Sciatic nerve (tissue), 2 donors: ENCODE data around the gene DFFA. TPM values are rescaled to one million over a fixed set of nuclear protein-coding genes. Genes with fewer than 3 reads are reported as not detected.

ENCODE experiments used
- ATAC-seq: fragments of 200-7000 bp; cut with Tn5 transposase; one replicate; pipeline ENCODE4 v1.9.1; 2020; ENCODE audit warnings: mild to moderate bottlenecking, moderate library complexity
- DNase-seq: peaks from one replicate; pipeline ENCODE4 v3.0.0-alpha.2; 2020; ENCODE audit warnings: low spot score
- intact Hi-C: fragments of 100-400 bp; cut with DNase I; formaldehyde crosslinking; loops from one replicate; pipeline ENCODE4 v1.14.2; 2022
- total RNA-seq: library from RNA; stranded (reverse); fragmentation: NEBNext Ultra II Directional; extraction: Animal tissue kit (Norgen Biotek cat#: 25700); gene quantifications from one replicate; pipeline ENCODE4 v1.2.1, GENCODE V29; 2021
- donor health status: DM: no; HTN: no; CAD: no.
- donor health status: DM: no; HTN: no; CAD: no.

Gene DFFA
- 31.1 TPM for total RNA-seq

DNA sequence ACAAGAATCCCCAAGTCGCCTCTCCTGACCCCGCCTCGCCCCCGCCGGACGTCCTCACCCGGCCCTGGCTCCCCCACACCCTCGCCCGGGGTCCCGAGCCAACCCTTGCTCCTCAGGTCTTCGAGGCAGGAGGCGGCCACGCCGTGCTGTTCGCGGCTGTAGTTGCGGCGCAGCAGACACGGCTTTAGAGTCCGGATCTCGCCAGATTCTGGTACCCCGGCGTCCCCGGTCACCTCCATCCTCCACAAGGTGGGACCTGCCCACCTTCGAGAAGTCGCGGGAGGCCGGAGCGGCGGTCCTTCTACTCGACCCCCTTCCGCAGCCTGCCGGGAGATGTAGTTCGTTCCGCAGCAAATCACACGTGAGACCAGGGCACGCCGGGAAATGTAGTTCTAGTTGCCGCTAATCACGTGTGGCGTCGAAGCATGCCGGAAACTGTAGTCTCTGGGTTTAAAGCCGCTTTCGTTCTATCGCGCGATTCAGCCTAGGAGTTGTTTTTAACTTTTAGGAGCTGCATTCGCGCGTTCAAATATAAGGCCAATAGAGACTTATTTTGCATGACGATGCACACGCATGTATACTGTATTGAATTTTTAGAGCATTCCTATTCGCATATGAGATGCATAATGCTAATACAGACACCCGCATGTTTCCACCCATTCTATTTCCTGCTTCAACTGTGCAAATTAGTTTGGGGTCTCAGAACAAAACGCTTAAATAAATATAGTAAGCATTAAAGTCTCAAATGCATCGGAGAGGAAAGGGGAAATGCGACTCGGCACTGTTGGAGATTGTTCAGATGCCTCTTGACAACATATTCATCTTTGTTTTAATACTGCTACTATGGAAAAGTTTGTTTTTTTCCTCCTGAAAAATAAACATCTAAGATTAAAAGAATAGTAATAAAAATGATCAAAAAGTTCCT is at the start of gene DFFA:
Gene DFFA, minus strand, starts transcription at position 310 of the 925 bp plus-strand sequence. Its CDS starts 71 bp downstream, at position 239.
- DNase-seq (peak; percentile 95), ATAC-seq (peak; percentile 96)
- intact Hi-C loops: no loop called here

GRCh38 chr1:10521537-10522157 is 49.3 kb upstream of the DFFA start:
- no peak for ATAC-seq
- intact Hi-C loops: no loop called here
- no peak for DNase-seq

- DNase-seq (no peak), ATAC-seq (no peak)
- intact Hi-C loops: no loop called here
These were observed 48.6 kb upstream of the DFFA start for GRCh38 chr1:10520952-10521351.

DNA sequence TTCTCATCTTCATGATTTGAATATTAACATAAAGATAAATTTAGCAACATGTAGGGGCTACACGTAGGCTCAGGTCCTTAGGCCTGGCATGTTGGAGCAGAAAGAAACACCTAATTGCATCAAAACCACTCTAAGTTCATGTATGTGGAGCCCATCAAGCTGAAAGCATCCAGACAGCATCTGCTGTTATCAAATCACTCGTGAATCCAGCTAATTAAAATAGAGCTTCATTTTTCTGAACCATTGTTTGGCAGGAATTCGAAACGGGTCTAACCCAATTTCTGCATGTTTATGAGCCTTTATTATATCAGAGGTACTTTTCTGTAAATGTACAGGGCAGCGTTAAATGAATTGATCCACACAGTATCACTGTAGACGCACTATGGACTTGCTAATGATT is 48.2 kb upstream of the DFFA start:
- intact Hi-C loops: no loop called here
- DNase-seq (no peak), ATAC-seq (no peak)

- DNase-seq: peak; percentile 38
- intact Hi-C loops: no loop called here
- ATAC-seq: no peak
These were observed 46.7 kb upstream of the DFFA start for GRCh38 chr1:10519016-10519417.

DNA sequence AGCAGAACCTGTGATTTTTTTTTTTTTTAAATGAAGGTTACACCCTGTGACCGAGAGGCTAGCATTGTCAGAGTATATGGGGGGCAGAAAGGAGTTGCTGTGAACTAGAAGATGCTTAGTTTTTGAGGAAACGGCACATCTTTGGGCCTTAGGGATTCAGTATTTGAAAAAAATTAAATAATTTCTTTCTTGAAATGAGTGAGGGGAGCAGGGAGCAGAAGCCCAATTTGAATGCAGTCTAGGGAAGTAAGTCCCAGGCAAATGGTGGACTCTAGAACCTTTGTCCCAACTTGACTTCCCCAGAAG is 45.3 kb upstream of the DFFA start:
- intact Hi-C loops: no loop called here
- DNase-seq: no peak
- no peak for ATAC-seq

- DNase-seq: peak; percentile 23
- intact Hi-C loops: no loop called here
- ATAC-seq: no peak
These were observed 44.8 kb upstream of the DFFA start for GRCh38 chr1:10516925-10517676.

DNA sequence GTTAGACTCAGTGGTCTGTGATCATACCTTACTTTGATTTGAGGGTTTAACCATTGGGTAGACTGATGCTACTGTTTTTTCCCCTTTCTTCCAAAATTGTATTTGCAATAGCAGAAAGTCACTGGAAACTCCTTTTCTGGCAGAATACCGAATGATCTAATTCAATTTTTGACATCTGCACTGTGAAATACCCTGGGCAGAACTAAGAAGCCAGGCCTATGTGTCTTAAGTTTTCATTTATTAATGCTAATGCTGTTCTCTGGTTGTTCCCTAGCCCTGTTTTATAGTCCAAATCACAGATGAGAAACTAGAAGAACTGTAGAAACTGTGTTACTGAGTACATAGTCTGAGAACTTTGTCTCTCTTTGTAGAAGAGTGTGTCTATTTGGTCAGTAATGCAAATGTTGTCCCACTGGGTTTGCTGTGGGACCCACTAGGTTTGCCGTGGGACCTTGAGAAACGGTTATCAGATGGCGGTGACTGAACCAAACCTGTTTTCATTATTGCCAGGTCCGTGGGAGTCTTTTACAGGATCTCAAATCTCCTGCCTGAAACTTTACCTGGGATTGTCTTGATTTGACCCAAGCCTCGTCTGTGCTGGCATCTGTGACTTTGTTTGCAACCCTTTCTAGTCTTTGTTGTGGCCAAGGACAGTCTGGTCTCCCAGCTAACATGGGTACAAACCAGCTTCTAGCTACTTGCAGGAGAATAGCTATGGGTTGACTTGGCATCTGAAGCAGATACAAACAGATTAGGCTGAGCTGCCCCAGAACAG is 43.8 kb upstream of the DFFA start:
- intact Hi-C loops: no loop called here
- DNase-seq (peak; percentile 8), ATAC-seq (no peak)

DNA sequence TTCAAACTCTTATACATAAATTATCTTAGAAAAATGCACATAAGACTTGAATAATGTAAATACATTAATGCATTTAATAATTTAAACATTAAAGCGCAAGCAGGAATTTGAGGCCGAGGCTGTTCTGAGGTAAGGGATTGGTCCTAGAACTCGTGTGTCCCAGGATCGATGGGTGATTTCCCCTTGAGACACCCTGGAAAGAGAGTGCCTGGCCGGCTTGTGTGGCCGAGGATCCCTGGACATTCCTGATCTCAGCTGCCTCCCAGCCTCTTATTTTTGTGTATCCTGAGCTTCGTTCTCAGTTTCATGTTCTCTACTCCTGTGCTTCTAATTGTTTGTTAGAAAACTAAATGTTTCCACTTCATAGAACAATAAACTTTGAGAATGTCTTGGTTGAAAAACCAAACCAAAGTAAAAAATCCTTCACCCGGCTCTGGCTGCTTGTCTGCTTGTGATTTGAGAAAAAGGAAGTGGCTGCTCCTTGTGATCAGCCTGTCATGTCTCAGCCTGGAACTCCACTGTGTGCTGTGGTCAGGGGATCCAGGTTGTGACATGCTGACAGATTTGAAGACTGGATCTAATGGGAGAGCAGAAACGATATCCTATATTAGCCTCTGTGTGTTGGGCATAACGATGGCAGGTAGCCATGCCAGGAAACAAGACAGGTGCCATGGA is 43.1 kb upstream of the DFFA start:
- intact Hi-C loops: no loop called here
- DNase-seq (peak; percentile 42), ATAC-seq (no peak)

DNA sequence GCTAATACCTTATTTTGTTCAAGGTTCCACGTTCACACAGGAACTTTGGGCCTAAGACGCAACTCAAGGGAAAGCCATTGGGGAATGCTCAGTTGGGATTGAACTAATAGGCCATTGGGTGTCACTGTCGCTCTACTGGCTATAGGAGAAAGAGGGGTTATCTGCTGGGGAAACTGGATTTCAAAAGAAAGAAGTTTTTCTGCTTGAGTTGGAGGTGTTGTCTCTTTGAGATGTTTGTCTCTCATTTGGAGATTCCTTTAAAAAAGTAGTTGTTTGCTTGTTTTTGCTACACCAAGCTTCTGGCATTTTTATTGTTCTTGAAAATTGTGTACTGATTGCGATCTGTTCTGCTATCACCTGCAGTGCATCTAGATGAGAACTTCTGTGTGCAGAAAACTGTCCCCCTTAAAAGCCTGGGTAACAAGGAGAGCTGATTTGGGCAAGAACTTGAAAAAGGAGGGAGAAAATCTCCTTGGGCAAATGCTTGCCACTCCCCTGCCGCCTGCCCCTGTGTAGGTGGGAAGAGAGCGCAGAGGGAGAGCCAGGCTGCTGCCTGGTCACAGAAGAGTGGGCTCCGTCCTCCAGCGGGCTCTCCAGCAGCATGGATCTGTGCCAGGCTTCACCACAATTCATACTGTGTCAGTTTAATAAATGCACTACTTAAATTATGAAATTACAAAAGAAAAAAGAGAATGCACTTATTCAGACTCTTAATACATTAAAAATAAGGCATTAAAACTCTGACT is 42.3 kb upstream of the DFFA start:
- DNase-seq (peak; percentile 53), ATAC-seq (no peak)
- intact Hi-C loops: no loop called here

GRCh38 chr1:10513199-10513598 is 40.9 kb upstream of the DFFA start:
- intact Hi-C loops: no loop called here
- DNase-seq: no peak
- no peak for ATAC-seq

DNA sequence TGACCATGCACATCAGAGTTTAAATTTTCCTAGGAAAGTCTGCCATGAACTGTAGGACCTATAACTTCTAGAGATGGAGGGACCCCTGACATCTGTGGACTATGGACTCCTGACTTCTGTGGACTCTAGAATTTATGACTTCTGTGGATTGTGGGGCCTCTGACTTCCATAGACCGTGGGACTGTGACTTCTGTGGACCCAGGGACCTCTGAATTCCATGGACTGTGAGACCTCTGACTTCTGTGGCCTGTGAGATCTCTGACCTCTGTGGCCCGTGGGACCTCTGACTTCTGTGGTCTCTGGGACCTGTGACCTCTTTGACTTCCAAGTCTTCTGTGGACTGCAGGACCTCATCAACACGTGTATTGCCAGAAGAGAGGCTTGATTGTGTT is 39.2 kb upstream of the DFFA start:
- intact Hi-C loops: no loop called here
- DNase-seq (no peak), ATAC-seq (no peak)

- DNase-seq (no peak), ATAC-seq (no peak)
- intact Hi-C loops: no loop called here
These were observed 38.5 kb upstream of the DFFA start for GRCh38 chr1:10510520-10511493.

- ATAC-seq: no peak
- DNase-seq: no peak
- intact Hi-C loops: loop anchor here (10.0 kb wide), 1 partner anchor 355 kb away; no protein-coding TSS in a partner anchor
These were observed 37.6 kb upstream of the DFFA start for GRCh38 chr1:10509809-10510509.

DNA sequence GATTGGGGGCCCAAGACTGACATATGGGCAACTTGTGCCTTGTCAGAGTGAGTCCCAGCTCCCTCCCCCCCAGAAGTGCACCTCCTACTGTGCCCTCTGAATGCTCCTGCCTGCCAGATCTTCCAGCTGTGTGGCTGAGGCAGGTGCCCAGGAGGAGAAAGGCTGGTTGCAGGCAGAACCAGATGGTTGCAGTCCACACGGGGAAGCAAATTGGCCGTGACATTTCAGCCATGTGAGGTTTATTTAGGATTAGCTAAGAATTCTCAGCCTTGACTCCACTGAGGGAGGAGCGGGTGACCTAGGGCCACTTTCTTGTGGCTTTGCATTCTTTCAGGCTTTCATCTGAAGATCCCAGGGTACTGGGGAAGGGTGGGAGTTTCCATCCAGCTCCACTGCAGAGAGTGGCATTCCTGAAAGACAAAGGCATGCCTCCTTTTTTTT is 36.2 kb upstream of the DFFA start:
- DNase-seq (no peak), ATAC-seq (no peak)
- intact Hi-C loops: loop anchor here (10.0 kb wide), 1 partner anchor 356 kb away; no protein-coding TSS in a partner anchor
